ENCODE data around the gene HIRIP3.

HIRIP3 gene

GRCh38 chr16:29975811-29976511 is 19.5 kb downstream of the HIRIP3 start:
- Histone ChIP-seq H3K27ac (ENCODE audit: low read length) (no peak overlapping the region), H3K9me3 (ENCODE audit: insufficient read depth, low read depth, low read length) (peaks cover 10% of the 10 kb centered on the region), H3K36me3 (ENCODE audit: insufficient read depth, low read depth, low read length) (peaks cover 47% of the 10 kb centered on the region), H3K9ac (ENCODE audit: low read depth, low read length) (peak overlapping the region; percentile 7), H3K4me3 (ENCODE audit: low read length) (peak overlapping the region; percentile 86), H3K4me1 (ENCODE audit: insufficient read depth, low read length) (peaks cover 22% of the 10 kb centered on the region), H3K27me3 (ENCODE audit: insufficient read depth, low read length) (peaks cover 14% of the 10 kb centered on the region)

GRCh38 chr16:29975134-29975538 is 20.3 kb downstream of the HIRIP3 start:
- Histone ChIP-seq H3K9ac (ENCODE audit: low read depth, low read length) (peak overlapping the region; percentile 92; the same call in 1 of the 2 replicates), H3K27me3 (ENCODE audit: insufficient read depth, low read length) (peaks cover 14% of the 10 kb centered on the region), H3K36me3 (ENCODE audit: insufficient read depth, low read depth, low read length) (peaks cover 38% of the 10 kb centered on the region), H3K4me3 (ENCODE audit: low read length) (peak overlapping the region; percentile 86), H3K27ac (ENCODE audit: low read length) (no peak overlapping the region), H3K4me1 (ENCODE audit: insufficient read depth, low read length) (peaks cover 22% of the 10 kb centered on the region), H3K9me3 (ENCODE audit: insufficient read depth, low read depth, low read length) (peaks cover 10% of the 10 kb centered on the region)

GRCh38 chr16:29974291-29975133 is 20.9 kb downstream of the HIRIP3 start:
- H3K4me1 ChIP-seq (ENCODE audit: insufficient read depth, low read length): peaks cover 22% of the 10 kb centered on the region
- peaks cover 10% of the 10 kb centered on the region for H3K9me3 ChIP-seq (ENCODE audit: insufficient read depth, low read depth, low read length)
- H3K27ac ChIP-seq (ENCODE audit: low read length): no peak overlapping the region
- peak overlapping the region; percentile 92 for H3K9ac ChIP-seq (ENCODE audit: low read depth, low read length)
- H3K36me3 ChIP-seq (ENCODE audit: insufficient read depth, low read depth, low read length): peaks cover 32% of the 10 kb centered on the region
- H3K27me3 ChIP-seq (ENCODE audit: insufficient read depth, low read length): peaks cover 14% of the 10 kb centered on the region
- H3K4me3 ChIP-seq (ENCODE audit: low read length): peak overlapping the region; percentile 86

- Histone ChIP-seq H3K4me1 (ENCODE audit: insufficient read depth, low read length) (peaks cover 22% of the 10 kb centered on the region), H3K4me3 (ENCODE audit: low read length) (peak within 1 kb of the TSS; percentile 86), H3K27ac (ENCODE audit: low read length) (no peak within 1 kb of the TSS), H3K27me3 (ENCODE audit: insufficient read depth, low read length) (peaks cover 14% of the 10 kb centered on the region), H3K9me3 (ENCODE audit: insufficient read depth, low read depth, low read length) (peaks cover 10% of the 10 kb centered on the region), H3K9ac (ENCODE audit: low read depth, low read length) (peak within 1 kb of the TSS; percentile 92), H3K36me3 (ENCODE audit: insufficient read depth, low read depth, low read length) (peaks cover 27% of the 10 kb centered on the region)
These were observed 21.8 kb downstream of the HIRIP3 start, which contains the start of gene TAOK2 for GRCh38 chr16:29973384-29974246. Gene TAOK2, plus strand, starts transcription at chr16:29973868. Its CDS starts 3,905 bp downstream, at chr16:29977773.

GRCh38 chr16:29972992-29973383 is 22.4 kb downstream of the HIRIP3 start:
- Histone ChIP-seq H3K27me3 (ENCODE audit: insufficient read depth, low read length) (peaks cover 14% of the 10 kb centered on the region), H3K36me3 (ENCODE audit: insufficient read depth, low read depth, low read length) (peaks cover 27% of the 10 kb centered on the region), H3K9me3 (ENCODE audit: insufficient read depth, low read depth, low read length) (peaks cover 10% of the 10 kb centered on the region), H3K9ac (ENCODE audit: low read depth, low read length) (no peak overlapping the region), H3K27ac (ENCODE audit: low read length) (no peak overlapping the region), H3K4me1 (ENCODE audit: insufficient read depth, low read length) (peaks cover 22% of the 10 kb centered on the region), H3K4me3 (ENCODE audit: low read length) (no peak overlapping the region)

GRCh38 chr16:29972500-29972899 is 22.9 kb downstream of the HIRIP3 start:
- no peak overlapping the region for H3K27ac ChIP-seq (ENCODE audit: low read length)
- H3K9ac ChIP-seq (ENCODE audit: low read depth, low read length): no peak overlapping the region
- peaks cover 14% of the 10 kb centered on the region for H3K27me3 ChIP-seq (ENCODE audit: insufficient read depth, low read length)
- H3K9me3 ChIP-seq (ENCODE audit: insufficient read depth, low read depth, low read length): peaks cover 10% of the 10 kb centered on the region
- H3K36me3 ChIP-seq (ENCODE audit: insufficient read depth, low read depth, low read length): peaks cover 24% of the 10 kb centered on the region
- H3K4me3 ChIP-seq (ENCODE audit: low read length): no peak overlapping the region
- H3K4me1 ChIP-seq (ENCODE audit: insufficient read depth, low read length): peaks cover 22% of the 10 kb centered on the region

GRCh38 chr16:29971304-29971703 is 24.1 kb downstream of the HIRIP3 start:
- no peak overlapping the region for H3K9ac ChIP-seq (ENCODE audit: low read depth, low read length)
- peaks cover 10% of the 10 kb centered on the region for H3K9me3 ChIP-seq (ENCODE audit: insufficient read depth, low read depth, low read length)
- H3K36me3 ChIP-seq (ENCODE audit: insufficient read depth, low read depth, low read length): peaks cover 24% of the 10 kb centered on the region
- H3K4me3 ChIP-seq (ENCODE audit: low read length): no peak overlapping the region
- no peak overlapping the region for H3K27ac ChIP-seq (ENCODE audit: low read length)
- H3K27me3 ChIP-seq (ENCODE audit: insufficient read depth, low read length): peaks cover 14% of the 10 kb centered on the region
- peaks cover 16% of the 10 kb centered on the region for H3K4me1 ChIP-seq (ENCODE audit: insufficient read depth, low read length)

GRCh38 chr16:29968205-29968604 is 27.2 kb downstream of the HIRIP3 start:
- Histone ChIP-seq H3K9ac (ENCODE audit: low read depth, low read length) (no peak overlapping the region), H3K27me3 (ENCODE audit: insufficient read depth, low read length) (peaks cover 14% of the 10 kb centered on the region), H3K36me3 (ENCODE audit: insufficient read depth, low read depth, low read length) (peaks cover 24% of the 10 kb centered on the region)

GRCh38 chr16:29963021-29963743 is 32.2 kb downstream of the HIRIP3 start:
- peak overlapping the region; percentile 82; the same call in 1 of the 2 replicates for H3K4me3 ChIP-seq (ENCODE audit: low read length)
- H3K9me3 ChIP-seq (ENCODE audit: insufficient read depth, low read depth, low read length): no peaks in the 10 kb centered on the region
- H3K27me3 ChIP-seq (ENCODE audit: insufficient read depth, low read length): no peaks in the 10 kb centered on the region
- peaks cover 3% of the 10 kb centered on the region for H3K36me3 ChIP-seq (ENCODE audit: insufficient read depth, low read depth, low read length)
- H3K27ac ChIP-seq (ENCODE audit: low read length): no peak overlapping the region
- H3K4me1 ChIP-seq (ENCODE audit: insufficient read depth, low read length): 0 out of 2 replicates have a peak, but pooled peaks cover 3% of the 10 kb centered on the region
- H3K9ac ChIP-seq (ENCODE audit: low read depth, low read length): no peak overlapping the region

More at GRCh38 chr16:29968205-29968604, 27.2 kb downstream of the HIRIP3 start:
- Histone ChIP-seq H3K4me3 (ENCODE audit: low read length) (no peak overlapping the region), H3K27ac (ENCODE audit: low read length) (no peak overlapping the region), H3K4me1 (ENCODE audit: insufficient read depth, low read length) (no peaks in the 10 kb centered on the region), H3K9me3 (ENCODE audit: insufficient read depth, low read depth, low read length) (peaks cover 9% of the 10 kb centered on the region)

GRCh38 chr16:29962344-29962994 is 32.9 kb downstream of the HIRIP3 start:
- H3K27ac ChIP-seq (ENCODE audit: low read length): no peak overlapping the region
- H3K4me3 ChIP-seq (ENCODE audit: low read length): peak overlapping the region; percentile 82
- H3K27me3 ChIP-seq (ENCODE audit: insufficient read depth, low read length): no peaks in the 10 kb centered on the region
- H3K4me1 ChIP-seq (ENCODE audit: insufficient read depth, low read length): 0 out of 2 replicates have a peak, but pooled peaks cover 3% of the 10 kb centered on the region
- no peaks in the 10 kb centered on the region for H3K9me3 ChIP-seq (ENCODE audit: insufficient read depth, low read depth, low read length)
- H3K9ac ChIP-seq (ENCODE audit: low read depth, low read length): peak overlapping the region; percentile 67; the same call in 1 of the 2 replicates
- H3K36me3 ChIP-seq (ENCODE audit: insufficient read depth, low read depth, low read length): no peaks in the 10 kb centered on the region; the same call in 1 of the 2 replicates
